Putamen (tissue), 1 donor: ENCODE measurements around the gene GPR180.

Experiments
- DNase-seq: peaks from one replicate; pipeline ENCODE4 v3.0.0-alpha.2; 2016; ENCODE audit warnings: low spot score

The GPR180 gene

GRCh38 chr13:94601446-94602431 is at the start of gene GPR180:
GPR180 (plus strand) TSS chr13:94601857; CDS start chr13:94601928, 71 bp downstream.
- peak; percentile 99 for DNase-seq

- DNase-seq = no peak
These were observed 49.6 kb upstream of the GPR180 start for GRCh38 chr13:94552095-94552494.

- no peak for DNase-seq
These were observed 47.9 kb upstream of the GPR180 start for GRCh38 chr13:94553766-94554165.

- DNase-seq = no peak
These were observed 45.6 kb upstream of the GPR180 start for GRCh38 chr13:94556041-94556440.

- no peak for DNase-seq
These were observed 45.0 kb upstream of the GPR180 start for GRCh38 chr13:94556621-94557020.

- DNase-seq = no peak
These were observed 43.9 kb upstream of the GPR180 start for GRCh38 chr13:94557684-94558235.

GRCh38 chr13:94558716-94559115 is 42.9 kb upstream of the GPR180 start:
- no peak for DNase-seq

- DNase-seq = no peak
These were observed 42.3 kb upstream of the GPR180 start for GRCh38 chr13:94559222-94559795.

- no peak for DNase-seq
These were observed 41.5 kb upstream of the GPR180 start for GRCh38 chr13:94560116-94560515.

- no peak for DNase-seq
These were observed 40.5 kb upstream of the GPR180 start for GRCh38 chr13:94561126-94561525.

GRCh38 chr13:94567581-94567980 is 34.1 kb upstream of the GPR180 start:
- DNase-seq = no peak

GRCh38 chr13:94568443-94568842 is 33.2 kb upstream of the GPR180 start:
- DNase-seq = no peak

GRCh38 chr13:94569615-94570014 is 32.0 kb upstream of the GPR180 start:
- DNase-seq = no peak

- no peak for DNase-seq
These were observed 22.6 kb upstream of the GPR180 start for GRCh38 chr13:94579063-94579462.

GRCh38 chr13:94583926-94584325 is 17.7 kb upstream of the GPR180 start:
- DNase-seq = no peak

- no peak for DNase-seq
These were observed 16.0 kb upstream of the GPR180 start for GRCh38 chr13:94585543-94586101.

GRCh38 chr13:94586371-94586770 is 15.3 kb upstream of the GPR180 start:
- DNase-seq = no peak

- no peak for DNase-seq
These were observed 13.1 kb upstream of the GPR180 start for GRCh38 chr13:94588541-94588940.

GRCh38 chr13:94590744-94591143 is 10.9 kb upstream of the GPR180 start:
- no peak for DNase-seq

GRCh38 chr13:94595001-94595949 is 6.4 kb upstream of the GPR180 start:
- DNase-seq = no peak

GRCh38 chr13:94595950-94596574 is 5.6 kb upstream of the GPR180 start, which contains the start of gene TGDS:
TGDS (minus strand) TSS chr13:94596152; CDS start chr13:94596136, 16 bp downstream.
- peak; percentile 85 for DNase-seq
